ENCODE results near the gene CYP2D6.
"Not testable (repeated sequence)": the region's sequence is repeated elsewhere in the genome, so short reads cannot be mapped to it uniquely, and the experiment has no call there.

CYP2D6 gene

DNA sequence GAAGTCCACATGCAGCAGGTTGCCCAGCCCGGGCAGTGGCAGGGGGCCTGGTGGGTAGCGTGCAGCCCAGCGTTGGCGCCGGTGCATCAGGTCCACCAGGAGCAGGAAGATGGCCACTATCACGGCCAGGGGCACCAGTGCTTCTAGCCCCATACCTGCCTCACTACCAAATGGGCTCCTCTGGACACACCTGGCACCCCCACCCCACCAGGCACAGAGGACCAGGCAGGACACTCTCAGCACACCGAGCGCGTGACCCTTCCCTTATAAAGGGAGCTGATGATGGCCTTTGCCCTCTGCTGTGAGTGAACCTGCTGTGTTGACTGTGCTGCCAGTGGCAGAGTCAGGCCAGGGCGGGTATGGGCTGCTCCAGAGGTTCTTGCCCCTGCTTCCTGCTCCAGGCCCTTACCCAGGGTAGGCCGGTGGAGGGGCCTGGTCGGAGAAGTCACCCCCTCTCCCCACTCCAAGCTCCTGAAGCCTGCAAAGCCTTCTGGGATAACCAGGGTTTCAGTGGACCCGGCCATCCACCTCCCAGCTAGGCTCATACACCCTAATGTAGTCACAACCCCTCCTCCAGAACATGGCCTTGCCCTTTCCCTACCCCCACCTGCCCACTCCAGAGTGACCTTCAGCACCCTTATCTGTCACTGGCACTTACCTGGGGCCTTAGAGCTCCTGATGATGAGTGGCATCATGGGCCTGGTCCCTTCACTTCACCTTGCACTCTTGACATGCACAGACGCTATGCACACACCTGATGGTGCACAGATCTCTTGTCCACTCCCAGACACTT, at the start of gene CYP2D6:
CYP2D6 (minus strand) TSS at position 172 of the 793 bp plus-strand sequence; CDS start at position 153, 19 bp downstream.
- not testable (repeated sequence) for H3K27ac ChIP-seq

DNA sequence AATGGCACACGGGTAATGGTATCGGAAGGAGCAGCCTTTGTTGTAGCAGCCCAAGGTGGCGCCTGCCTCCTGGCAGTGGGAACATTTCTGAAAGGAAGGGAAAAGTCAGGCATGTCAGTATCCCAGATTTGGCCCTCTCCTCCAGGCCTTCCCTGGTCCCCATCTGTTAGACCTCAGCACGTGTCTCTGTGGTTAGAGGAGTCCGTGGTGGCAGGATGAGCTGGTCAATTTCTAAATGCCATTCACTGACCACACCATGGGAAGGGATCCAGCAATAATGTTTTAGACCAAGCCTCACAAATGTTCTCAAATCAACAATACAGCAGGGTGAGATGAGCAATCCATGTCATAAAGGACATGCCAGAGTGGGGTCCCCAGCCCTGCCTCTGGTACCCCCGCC, 49.0 kb upstream of the CYP2D6 start:
- TF ChIP-seq ZFX (IDR thresholded peaks at IDR 0.05; ENCODE audit: borderline replicate concordance), result no peak
- TF ChIP-seq, protein P1, sequence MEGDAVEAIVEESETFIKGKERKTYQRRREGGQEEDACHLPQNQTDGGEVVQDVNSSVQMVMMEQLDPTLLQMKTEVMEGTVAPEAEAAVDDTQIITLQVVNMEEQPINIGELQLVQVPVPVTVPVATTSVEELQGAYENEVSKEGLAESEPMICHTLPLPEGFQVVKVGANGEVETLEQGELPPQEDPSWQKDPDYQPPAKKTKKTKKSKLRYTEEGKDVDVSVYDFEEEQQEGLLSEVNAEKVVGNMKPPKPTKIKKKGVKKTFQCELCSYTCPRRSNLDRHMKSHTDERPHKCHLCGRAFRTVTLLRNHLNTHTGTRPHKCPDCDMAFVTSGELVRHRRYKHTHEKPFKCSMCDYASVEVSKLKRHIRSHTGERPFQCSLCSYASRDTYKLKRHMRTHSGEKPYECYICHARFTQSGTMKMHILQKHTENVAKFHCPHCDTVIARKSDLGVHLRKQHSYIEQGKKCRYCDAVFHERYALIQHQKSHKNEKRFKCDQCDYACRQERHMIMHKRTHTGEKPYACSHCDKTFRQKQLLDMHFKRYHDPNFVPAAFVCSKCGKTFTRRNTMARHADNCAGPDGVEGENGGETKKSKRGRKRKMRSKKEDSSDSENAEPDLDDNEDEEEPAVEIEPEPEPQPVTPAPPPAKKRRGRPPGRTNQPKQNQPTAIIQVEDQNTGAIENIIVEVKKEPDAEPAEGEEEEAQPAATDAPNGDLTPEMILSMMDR (IDR thresholded peaks at IDR 0.05), result no peak
- no peak overlapping the region for H3K27ac ChIP-seq

DNA sequence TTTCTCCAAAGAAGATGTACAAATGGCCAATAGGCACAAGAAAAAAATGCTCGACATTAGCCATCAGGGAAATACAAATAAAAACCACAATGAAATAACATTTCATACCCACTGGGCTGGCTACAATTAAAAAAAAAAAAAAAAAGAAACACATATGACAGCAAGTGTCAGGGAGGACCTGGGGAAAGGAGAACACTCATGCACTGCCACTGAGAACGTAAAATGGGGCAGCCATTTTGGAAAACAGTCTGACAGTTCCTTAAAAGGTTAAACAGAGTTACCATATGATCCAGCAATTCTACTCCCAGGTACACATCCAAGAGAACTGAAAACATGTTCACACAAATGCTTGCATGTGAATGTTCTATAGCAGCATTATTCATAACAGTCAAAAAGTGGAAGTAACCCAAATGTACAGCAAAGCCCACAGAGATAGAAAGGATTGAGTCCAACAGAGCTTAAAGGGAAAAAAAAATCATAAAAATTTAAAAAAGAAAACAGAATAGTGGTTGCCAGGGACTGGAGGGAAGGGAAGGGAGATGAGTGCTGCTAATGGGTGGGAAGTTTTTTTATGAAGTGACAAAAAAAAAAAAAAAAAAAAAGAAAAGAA, 48.4 kb upstream of the CYP2D6 start:
- no peak overlapping the region for H3K27ac ChIP-seq
- no peak for TF ChIP-seq ZFX (IDR thresholded peaks at IDR 0.05; ENCODE audit: borderline replicate concordance)
- TF ChIP-seq, protein P1 (IDR thresholded peaks at IDR 0.05), result no peak

DNA sequence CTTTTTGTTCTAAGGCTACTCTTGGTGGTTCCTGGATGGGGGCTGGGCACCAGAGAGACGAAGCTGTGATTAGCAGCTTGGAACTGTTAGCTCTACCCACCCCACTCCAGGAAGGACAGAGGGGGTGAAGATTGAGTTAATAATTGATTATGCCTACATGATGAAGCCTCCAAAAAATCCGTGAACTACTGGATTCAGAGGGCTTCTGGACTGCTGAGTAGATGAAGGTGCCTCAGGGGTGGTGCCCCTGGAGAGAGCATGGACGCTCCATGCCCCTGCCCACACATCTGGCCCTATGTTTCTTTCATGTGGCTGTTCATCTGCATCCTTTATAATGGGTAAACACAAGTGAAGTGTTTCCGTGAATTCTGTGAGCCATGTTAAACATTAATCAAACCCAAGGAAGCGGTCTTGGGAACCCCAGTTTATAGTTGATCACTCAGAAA, 47.3 kb upstream of the CYP2D6 start:
- no peak for TF ChIP-seq ZFX (IDR thresholded peaks at IDR 0.05; ENCODE audit: borderline replicate concordance)
- TF ChIP-seq, protein P1 (IDR thresholded peaks at IDR 0.05), result no peak

DNA sequence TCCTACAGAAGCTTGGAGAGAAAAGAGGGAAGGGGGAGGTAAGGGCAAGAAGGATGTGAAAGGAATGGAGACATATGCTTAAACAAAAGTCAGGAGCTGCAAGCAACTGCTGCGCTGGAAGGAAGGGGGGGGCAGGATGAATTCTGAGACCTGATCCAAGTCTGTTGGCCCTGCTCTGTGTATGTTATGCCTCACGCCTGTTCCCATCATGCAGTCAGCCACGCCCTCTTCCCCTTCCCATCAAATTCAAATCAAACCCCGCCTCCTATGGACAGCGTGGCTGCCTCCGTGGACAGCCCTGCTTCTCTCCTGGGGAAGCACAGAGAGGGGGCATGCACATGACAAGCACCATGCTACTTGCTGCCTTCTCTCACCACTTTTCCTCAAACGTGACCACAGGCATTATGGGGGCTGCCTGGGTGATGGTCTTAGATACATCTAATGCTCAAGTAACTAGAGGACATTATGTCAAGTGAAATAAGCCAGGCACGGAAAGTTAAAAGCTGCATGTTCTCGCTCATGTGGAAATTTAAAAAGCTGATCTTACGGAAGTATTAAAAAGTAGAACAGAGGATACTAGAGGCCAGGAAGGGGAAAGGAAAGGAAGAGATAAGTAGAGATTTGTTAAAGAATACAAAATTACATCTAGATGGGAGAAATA, 45.8 kb upstream of the CYP2D6 start:
- TF ChIP-seq ZFX (IDR thresholded peaks at IDR 0.05; ENCODE audit: borderline replicate concordance), result no peak
- TF ChIP-seq, protein P1 (IDR thresholded peaks at IDR 0.05), result no peak
- no peak overlapping the region for H3K27ac ChIP-seq

More for the DNA sequence above, 47.3 kb upstream of the CYP2D6 start:
- no peak overlapping the region for H3K27ac ChIP-seq

DNA sequence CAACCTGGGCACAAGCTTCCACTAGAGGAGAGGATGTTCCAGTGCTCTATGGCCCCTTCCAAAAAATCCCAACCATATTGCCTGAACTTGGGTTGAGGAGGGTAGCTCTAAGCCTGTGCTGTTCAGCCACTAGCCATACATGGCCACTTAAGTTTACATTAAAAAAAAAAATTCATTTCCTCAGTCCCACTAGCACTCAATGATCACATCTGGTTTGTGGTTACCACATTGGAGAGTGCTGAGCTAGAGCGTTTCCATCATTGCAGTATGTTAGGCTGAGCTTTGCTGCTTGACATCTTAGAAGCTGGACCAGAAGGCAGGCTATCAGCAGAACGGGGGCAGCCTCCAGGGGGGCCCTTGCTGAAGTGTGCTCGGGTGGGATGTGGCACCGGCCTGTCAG, 43.5 kb upstream of the CYP2D6 start:
- TF ChIP-seq, protein P1 (IDR thresholded peaks at IDR 0.05), result no peak
- no peak for TF ChIP-seq ZFX (IDR thresholded peaks at IDR 0.05; ENCODE audit: borderline replicate concordance)

DNA sequence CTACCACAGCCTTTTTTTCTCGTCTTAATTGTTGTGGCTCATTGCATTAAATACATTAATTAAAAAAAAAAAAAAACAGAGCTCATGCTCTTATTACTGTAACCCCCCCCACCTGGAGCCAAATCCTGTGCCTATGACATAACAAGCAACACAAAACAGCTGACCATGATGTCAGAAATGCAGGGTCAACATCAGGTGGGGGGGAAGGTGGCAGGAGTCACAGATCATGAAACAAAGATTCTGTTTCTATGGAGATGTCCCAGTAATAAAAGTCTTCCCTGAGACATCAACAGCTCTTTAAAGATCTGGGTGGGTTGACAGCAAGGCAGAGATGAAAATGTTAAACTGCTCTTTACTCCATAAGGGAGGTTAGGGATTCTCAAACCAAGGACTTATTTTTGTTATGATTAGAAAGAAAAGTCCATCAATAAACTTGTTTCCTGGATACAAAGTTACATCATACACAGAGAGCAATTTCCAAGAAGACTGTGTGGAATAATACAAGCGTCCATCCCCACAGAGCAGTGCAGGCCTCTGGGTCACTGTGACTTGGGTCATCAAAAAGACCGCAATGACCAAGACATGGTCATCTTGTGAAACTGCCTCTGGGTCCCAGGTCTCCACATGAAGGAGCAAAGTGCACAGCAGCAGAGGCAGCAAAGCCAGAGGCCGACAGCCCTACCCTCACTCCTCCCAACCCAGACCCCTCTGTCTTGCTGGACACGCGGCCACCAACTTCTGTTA, 42.7 kb upstream of the CYP2D6 start:
- TF ChIP-seq, protein P1 (IDR thresholded peaks at IDR 0.05), result no peak
- TF ChIP-seq ZFX (IDR thresholded peaks at IDR 0.05; ENCODE audit: borderline replicate concordance), result no peak
- H3K27ac ChIP-seq, result no peak overlapping the region; the same call in 1 of the 2 replicates

More for the DNA sequence above, 43.5 kb upstream of the CYP2D6 start:
- no peak overlapping the region for H3K27ac ChIP-seq

All from 22Rv1 (cell line).